Smooth muscle cell (in vitro differentiated cells): ENCODE results near the gene GASK1B. TPM values are rescaled to one million over a fixed set of nuclear protein-coding genes. Genes with fewer than 3 reads are reported as not detected.

ENCODE experiments used
- DNase-seq: peaks from one replicate; lab custom pipeline; 2025; ENCODE audit not compliant: unreplicated experiment; lab: John Stamatoyannopoulos, UW
- H2AFZ ChIP-seq: fragments of 200-600 bp; sonication (generic); 2 replicates; pipeline ENCODE4 v1.6.0; 2016; ENCODE audit warnings: antibody characterized with exemption, low read depth, mild to moderate bottlenecking
- H3F3A ChIP-seq: fragments of 200-600 bp; sonication (generic); 2 replicates; pipeline ENCODE4 v1.6.0; 2017; ENCODE audit warnings: antibody characterized with exemption, low read depth
- H3K27ac ChIP-seq: fragments of 200-600 bp; sonication (generic); 2 replicates; pipeline ENCODE4 v1.5.1; 2016; ENCODE audit warnings: low read depth, mild to moderate bottlenecking
- H3K27me3 ChIP-seq: fragments of 200-600 bp; sonication (generic); 2 replicates; pipeline ENCODE4 v1.6.1; 2016; ENCODE audit warnings: low read depth, mild to moderate bottlenecking
- H3K36me3 ChIP-seq: fragments of 200-600 bp; sonication (generic); 2 replicates; pipeline ENCODE4 v1.5.1; 2016; ENCODE audit warnings: low read depth
- H3K4me1 ChIP-seq: fragments of 200-600 bp; sonication (generic); 2 replicates; pipeline ENCODE4 v1.5.1; 2016; ENCODE audit warnings: low read depth
- H3K4me2 ChIP-seq: fragments of 200-600 bp; sonication (generic); 2 replicates; pipeline ENCODE4 v1.6.0; 2016; ENCODE audit warnings: mild to moderate bottlenecking
- H3K4me3 ChIP-seq: fragments of 200-600 bp; sonication (generic); 2 replicates; pipeline ENCODE4 v1.5.1; 2016; ENCODE audit warnings: mild to moderate bottlenecking
- H3K79me2 ChIP-seq: fragments of 200-600 bp; sonication (generic); 2 replicates; pipeline ENCODE4 v1.6.0; 2016; ENCODE audit warnings: low read depth, mild to moderate bottlenecking
- H3K9ac ChIP-seq: fragments of 200-600 bp; sonication (generic); 2 replicates; pipeline ENCODE4 v1.6.0; 2016; ENCODE audit warnings: low read depth
- H3K9me3 ChIP-seq: fragments of 200-600 bp; sonication (generic); replicated peaks from 2 replicates; pipeline ENCODE4 v1.5.1; 2016; ENCODE audit warnings: low read depth
- H4K20me1 ChIP-seq: fragments of 200-600 bp; sonication (generic); 2 replicates; pipeline ENCODE4 v1.6.0; 2016; ENCODE audit warnings: low read depth
- WGBS: methylation state at CpG from one replicate; pipeline ENCODE4 v1.1.7; 2016; ENCODE audit warnings: low lambda C conversion rate; 5-methylcytosine and 5-hydroxymethylcytosine counted together
- polyA plus RNA-seq: library from polyadenylated mRNA; unstranded; fragments of >200 nt; fragmentation: Nextera tagmentation; extraction: Ambion mirVana; gene quantifications from 2 replicates; pipeline ENCODE4 v1.2.1, GENCODE V29; 2016
- total RNA-seq: library from RNA; depleted of rRNA; stranded (reverse); fragments of >200 nt; gene quantifications from 2 replicates; pipeline ENCODE4 v1.2.3, GENCODE V29; 2014
- TF ChIP-seq, protein P1 (sequence below): fragments of 200-600 bp; sonication (generic); IDR thresholded peaks from 2 replicates; pipeline ENCODE4 v1.5.1; 2017; ENCODE audit warnings: borderline replicate concordance, mild to moderate bottlenecking, antibody characterized with exemption; ENCODE audit not compliant: insufficient read depth, poor library complexity, severe bottlenecking

The GASK1B gene
- total and polyA plus RNA-seq, 2 experiments from 2014 or later = 12.9 to 79.4 TPM

DNA sequence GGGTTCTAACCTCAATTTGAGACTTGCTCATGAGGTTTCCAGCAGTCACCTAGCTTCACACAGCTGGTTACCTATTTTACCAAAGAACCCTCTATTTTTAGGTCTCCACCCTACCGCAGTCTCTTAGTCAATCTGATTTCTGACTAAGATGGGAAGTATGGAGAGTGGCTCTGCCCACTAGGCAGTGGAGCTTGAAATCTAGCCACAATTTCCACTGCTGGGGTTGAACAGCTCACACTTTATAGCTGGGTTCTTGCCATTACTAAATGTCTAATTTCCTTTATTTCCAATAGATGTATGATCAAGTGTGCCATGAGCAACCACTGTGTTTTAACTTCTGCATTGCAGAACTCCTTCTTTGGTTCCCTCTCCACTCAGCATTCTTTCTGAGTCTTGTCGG lies 43.1 kb downstream of the GASK1B start:
- no peak overlapping the region for H2AFZ ChIP-seq
- no peak overlapping the region for H3K27ac ChIP-seq
- H3K4me2 ChIP-seq = no peak overlapping the region
- DNase-seq = no peak
- 78% methylated on average over 2 of the region's 2 CpGs for WGBS
- no peaks in the 10 kb centered on the region for H3K36me3 ChIP-seq
- no peaks in the 10 kb centered on the region for H3K9me3 ChIP-seq
- H3K79me2 ChIP-seq = no peaks in the 10 kb centered on the region
- no peaks in the 10 kb centered on the region for H4K20me1 ChIP-seq
- no peak overlapping the region for H3K9ac ChIP-seq
- no peaks in the 10 kb centered on the region for H3F3A ChIP-seq
- no peaks in the 10 kb centered on the region for H3K27me3 ChIP-seq
- TF ChIP-seq, protein P1, sequence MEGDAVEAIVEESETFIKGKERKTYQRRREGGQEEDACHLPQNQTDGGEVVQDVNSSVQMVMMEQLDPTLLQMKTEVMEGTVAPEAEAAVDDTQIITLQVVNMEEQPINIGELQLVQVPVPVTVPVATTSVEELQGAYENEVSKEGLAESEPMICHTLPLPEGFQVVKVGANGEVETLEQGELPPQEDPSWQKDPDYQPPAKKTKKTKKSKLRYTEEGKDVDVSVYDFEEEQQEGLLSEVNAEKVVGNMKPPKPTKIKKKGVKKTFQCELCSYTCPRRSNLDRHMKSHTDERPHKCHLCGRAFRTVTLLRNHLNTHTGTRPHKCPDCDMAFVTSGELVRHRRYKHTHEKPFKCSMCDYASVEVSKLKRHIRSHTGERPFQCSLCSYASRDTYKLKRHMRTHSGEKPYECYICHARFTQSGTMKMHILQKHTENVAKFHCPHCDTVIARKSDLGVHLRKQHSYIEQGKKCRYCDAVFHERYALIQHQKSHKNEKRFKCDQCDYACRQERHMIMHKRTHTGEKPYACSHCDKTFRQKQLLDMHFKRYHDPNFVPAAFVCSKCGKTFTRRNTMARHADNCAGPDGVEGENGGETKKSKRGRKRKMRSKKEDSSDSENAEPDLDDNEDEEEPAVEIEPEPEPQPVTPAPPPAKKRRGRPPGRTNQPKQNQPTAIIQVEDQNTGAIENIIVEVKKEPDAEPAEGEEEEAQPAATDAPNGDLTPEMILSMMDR = no peak
- no peaks in the 10 kb centered on the region for H3K4me1 ChIP-seq
- no peak overlapping the region for H3K4me3 ChIP-seq

DNA sequence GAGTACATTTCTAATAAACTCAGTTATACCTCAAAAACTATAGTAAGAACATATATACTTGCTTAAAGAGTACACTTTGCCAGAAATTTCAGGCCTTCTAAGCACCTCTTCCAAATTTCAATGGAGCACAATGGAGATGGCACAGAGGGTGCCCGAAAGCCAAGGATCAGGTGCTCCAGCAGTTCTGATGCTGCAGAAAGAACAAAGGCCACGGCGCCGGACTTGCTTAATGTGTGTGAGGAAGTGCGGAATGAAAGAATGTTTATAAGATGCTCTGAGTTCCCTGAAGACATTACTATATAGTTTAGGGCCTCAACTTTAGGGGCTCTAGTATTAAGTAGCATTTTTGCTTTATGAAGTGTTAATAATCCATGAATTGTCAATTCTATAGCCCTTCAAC lies 44.3 kb downstream of the GASK1B start:
- Histone ChIP-seq H3K27ac (no peak overlapping the region), H3K4me2 (no peak overlapping the region), H3K27me3 (no peaks in the 10 kb centered on the region), H3K9me3 (no peaks in the 10 kb centered on the region), H3K4me1 (no peaks in the 10 kb centered on the region), H3K9ac (no peak overlapping the region), H3K4me3 (no peak overlapping the region), H3F3A (no peaks in the 10 kb centered on the region), H2AFZ (no peak overlapping the region), H4K20me1 (no peaks in the 10 kb centered on the region), H3K79me2 (no peaks in the 10 kb centered on the region), H3K36me3 (no peaks in the 10 kb centered on the region)
- DNase-seq = no peak
- WGBS = 94% methylated on average over 5 of the region's 5 CpGs
- TF ChIP-seq, protein P1 = no peak

DNA sequence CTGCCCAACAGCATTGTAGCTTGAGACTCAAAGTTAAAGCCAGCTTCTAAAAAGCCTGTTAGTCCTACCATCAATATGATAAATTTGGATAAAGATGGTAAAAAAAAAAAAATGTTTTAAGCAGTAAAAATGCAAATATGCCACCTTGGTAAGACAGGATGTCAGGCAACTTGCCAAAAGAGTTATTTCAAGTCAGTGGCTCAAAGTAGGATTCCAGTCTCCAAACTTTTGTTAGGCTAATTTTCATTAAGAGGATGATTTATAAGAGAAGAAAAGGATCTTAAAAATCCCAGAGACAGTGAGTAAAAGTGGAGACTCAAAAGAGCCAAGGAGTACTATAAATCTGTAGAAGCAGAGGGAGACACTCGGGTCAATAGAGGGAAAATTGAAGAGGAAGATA lies 47.5 kb downstream of the GASK1B start:
- H3K27me3 ChIP-seq = no peaks in the 10 kb centered on the region
- no peak overlapping the region for H3K4me3 ChIP-seq
- H2AFZ ChIP-seq = no peak overlapping the region
- DNase-seq = no peak
- no peak overlapping the region for H3K9ac ChIP-seq
- TF ChIP-seq, protein P1 = no peak
- 83% methylated on average over 1 of the region's 1 CpG for WGBS
- no peak overlapping the region for H3K27ac ChIP-seq
- H3F3A ChIP-seq = peaks cover 3% of the 10 kb centered on the region
- no peak overlapping the region for H3K4me2 ChIP-seq
- H3K4me1 ChIP-seq = peaks cover 13% of the 10 kb centered on the region
- no peaks in the 10 kb centered on the region for H3K79me2 ChIP-seq
- H3K36me3 ChIP-seq = no peaks in the 10 kb centered on the region
- H4K20me1 ChIP-seq = no peaks in the 10 kb centered on the region
- H3K9me3 ChIP-seq = no peaks in the 10 kb centered on the region

Other genes starting within 250 kb of the GASK1B start
- gene TMEM144, start 37.5 kb upstream of the GASK1B start, total RNA-seq = 4.4 and 13.8 TPM in 2 replicates
- 0.48 and 2.7 TPM in 2 replicates for gene TMEM144, start 37.5 kb upstream of the GASK1B start, polyA plus RNA-seq